ENCODE measurements around the gene GNAQ. TPM values are rescaled to one million over a fixed set of nuclear protein-coding genes. Genes with fewer than 3 reads are reported as not detected.

The GNAQ gene
- total RNA-seq, 1 donor from 2014 or later = 46.7 TPM

GRCh38 chr9:77856615-77857014 lies 175.0 kb downstream of the GNAQ start:
- Mint-ChIP-seq H3K4me1 (ENCODE audit: unreplicated experiment) (peaks cover 7% of the 10 kb centered on the region), H3K36me3 (peaks cover 22% of the 10 kb centered on the region), H3K27me3 (no peaks in the 10 kb centered on the region), H3K27ac (no peak overlapping the region), H3K4me3 (no peak overlapping the region), H3K9me3 (peaks cover 6% of the 10 kb centered on the region)
- TF ChIP-seq CTCF (conservative IDR thresholded peaks at IDR 0.05) = no peak
- no peak for DNase-seq (ENCODE audit: extremely low spot score, unreplicated experiment)

- no peak for DNase-seq (ENCODE audit: extremely low spot score, unreplicated experiment)
- Mint-ChIP-seq H3K9me3 (no peaks in the 10 kb centered on the region), H3K4me1 (ENCODE audit: unreplicated experiment) (peaks cover 7% of the 10 kb centered on the region), H3K36me3 (peaks cover 11% of the 10 kb centered on the region), H3K27ac (no peak overlapping the region), H3K27me3 (no peaks in the 10 kb centered on the region), H3K4me3 (no peak overlapping the region)
- no peak for TF ChIP-seq CTCF (conservative IDR thresholded peaks at IDR 0.05)
Measured at GRCh38 chr9:77854916-77855311, 176.7 kb downstream of the GNAQ start.

GRCh38 chr9:77854258-77854915 lies 177.2 kb downstream of the GNAQ start:
- Mint-ChIP-seq H3K9me3 (no peaks in the 10 kb centered on the region), H3K27me3 (no peaks in the 10 kb centered on the region)
- no peak for TF ChIP-seq CTCF (conservative IDR thresholded peaks at IDR 0.05)

GRCh38 chr9:77853716-77854115 lies 177.9 kb downstream of the GNAQ start:
- TF ChIP-seq CTCF (conservative IDR thresholded peaks at IDR 0.05) = no peak
- Mint-ChIP-seq H3K4me3 (no peak overlapping the region), H3K27me3 (no peaks in the 10 kb centered on the region), H3K9me3 (no peaks in the 10 kb centered on the region), H3K27ac (no peak overlapping the region), H3K36me3 (peaks cover 10% of the 10 kb centered on the region), H3K4me1 (ENCODE audit: unreplicated experiment) (peaks cover 7% of the 10 kb centered on the region)
- no peak for DNase-seq (ENCODE audit: extremely low spot score, unreplicated experiment)

More at GRCh38 chr9:77854258-77854915, 177.2 kb downstream of the GNAQ start:
- H3K4me3 Mint-ChIP-seq = no peak overlapping the region
- peaks cover 11% of the 10 kb centered on the region for H3K36me3 Mint-ChIP-seq
- no peak for DNase-seq (ENCODE audit: extremely low spot score, unreplicated experiment)
- H3K4me1 Mint-ChIP-seq (ENCODE audit: unreplicated experiment) = peaks cover 7% of the 10 kb centered on the region
- H3K27ac Mint-ChIP-seq = no peak overlapping the region

GRCh38 chr9:77851882-77852595 lies 179.6 kb downstream of the GNAQ start:
- no peak overlapping the region for H3K27ac Mint-ChIP-seq
- H3K27me3 Mint-ChIP-seq = no peaks in the 10 kb centered on the region
- no peak for TF ChIP-seq CTCF (conservative IDR thresholded peaks at IDR 0.05)
- no peaks in the 10 kb centered on the region for H3K9me3 Mint-ChIP-seq
- no peak overlapping the region for H3K4me3 Mint-ChIP-seq
- H3K36me3 Mint-ChIP-seq = peaks cover 6% of the 10 kb centered on the region
- H3K4me1 Mint-ChIP-seq (ENCODE audit: unreplicated experiment) = peaks cover 20% of the 10 kb centered on the region
- DNase-seq (ENCODE audit: extremely low spot score, unreplicated experiment) = no peak

Measured in type B pancreatic cell (in vitro differentiated cells).